Esophagus squamous epithelium (tissue), 5 donors: Measurements from ENCODE around the gene MMRN2. TPM values are rescaled to one million over a fixed set of nuclear protein-coding genes. Genes with fewer than 3 reads are reported as not detected.

Source experiments
- DNase-seq: peaks from one replicate; lab custom pipeline; 2025; lab: John Stamatoyannopoulos, UW
- H3K27ac ChIP-seq, 4 donors: fragments of 200-600 bp; sonication (generic); one replicate each; pipeline ENCODE4 v1.5.1; 2016 to 2019; ENCODE audit warnings: mild to moderate bottlenecking in 1 of 4
- H3K27me3 ChIP-seq, 4 donors: fragments of 200-600 bp; sonication (generic); 1 replicate in 3 of 4; 2 replicates in 1 of 4; pipeline versions ENCODE4 v1.5.1 to v1.6.0; 2017 to 2021; ENCODE audit warnings: antibody characterized with exemption in 1 of 4
- H3K36me3 ChIP-seq, 3 donors: fragments of 200-600 bp; sonication (generic); one replicate each; pipeline ENCODE4 v1.5.1; 2016 to 2019
- H3K4me1 ChIP-seq, 3 donors: fragments of 200-600 bp; sonication (generic); one replicate each; pipeline ENCODE4 v1.5.1; 2017 to 2019
- H3K4me3 ChIP-seq, 4 donors: fragments of 200-600 bp; sonication (generic); 1 replicate in 3 of 4; 2 replicates in 1 of 4; pipeline ENCODE4 v1.5.1; 2016 to 2019; ENCODE audit warnings: mild to moderate bottlenecking in 2 of 4, moderate library complexity in 1 of 4
- H3K9me3 ChIP-seq, 3 donors: fragments of 200-600 bp; sonication (generic); one replicate each; pipeline ENCODE4 v1.5.1; 2016 to 2019
- POLR2A ChIP-seq, 4 donors: fragments of 450-650 bp; IDR thresholded peaks; one replicate each; pipeline ENCODE4 v1.6.1; 2017; ENCODE audit warnings: antibody characterized with exemption in 4 of 4, mild to moderate bottlenecking in 4 of 4, moderate library complexity in 3 of 4
- WGBS, 2 donors: methylation state at CpG; one replicate each; pipeline ENCODE4 v1.1.5; 2018; 5-methylcytosine and 5-hydroxymethylcytosine counted together
- intact Hi-C: fragments of 100-400 bp; cut with DNase I; formaldehyde crosslinking; loops from one replicate; pipeline ENCODE4 v1.15.0; 2022
- total RNA-seq, 4 donors: library from RNA; depleted of rRNA; stranded (reverse); fragments of >200 nt; gene quantifications; one replicate each; pipeline ENCODE4 v1.1.0, GENCODE V29; 2016
- TF ChIP-seq, protein P1 (sequence below), 6 experiments: fragments of 450-650 bp in 4 of 6; fragments of 200-600 bp in 2 of 6; sonication (generic) in 2 of 6; IDR thresholded peaks; one replicate each; pipeline ENCODE4 v1.5.1; 2016 to 2019; ENCODE audit warnings: antibody characterized with exemption in 6 of 6, mild to moderate bottlenecking in 4 of 6, moderate library complexity in 4 of 6
- donor health status: DM: yes; HTN: yes; CAD: no.

Gene MMRN2
- total RNA-seq, 4 donors from 2014 or later = 3.4 to 18.1 (median 11.0) TPM

DNA sequence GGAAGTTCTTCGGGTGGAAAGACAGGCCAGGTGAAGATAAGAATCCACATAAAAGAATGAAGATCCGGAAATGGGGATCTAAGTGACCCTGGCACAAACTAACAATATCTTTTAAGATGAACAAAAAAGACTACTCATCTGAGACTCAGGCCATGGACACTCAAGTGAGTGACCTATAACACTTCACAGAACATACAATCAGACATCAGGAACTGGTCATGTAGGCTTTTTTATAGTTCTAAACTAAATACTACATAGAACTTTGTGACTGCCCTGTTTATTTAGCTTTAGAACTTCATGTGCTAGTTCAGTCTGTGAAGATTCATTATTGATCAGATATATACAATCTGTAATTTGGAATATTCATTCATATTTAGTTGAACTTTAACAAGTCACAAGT lies 52.8 kb downstream of the MMRN2 start:
- peaks cover 0 to 76% (median 4%) of the 10 kb centered on the region in 3 donors for H3K36me3 ChIP-seq
- H3K27ac ChIP-seq = no peak overlapping the region
- intact Hi-C loops = no loop called here
- H3K27me3 ChIP-seq = no peaks in the 10 kb centered on the region
- 83 to 88% methylated on average over 2 of the region's 2 CpGs for WGBS, 2 donors
- peaks cover 0 to 5% (median 0%) of the 10 kb centered on the region in 3 donors for H3K9me3 ChIP-seq
- H3K4me3 ChIP-seq = no peak overlapping the region
- peaks cover 0 to 12% (median 3%) of the 10 kb centered on the region in 3 donors for H3K4me1 ChIP-seq
- DNase-seq = no peak
- TF ChIP-seq POLR2A (IDR thresholded peaks at IDR 0.05) = no peak
- TF ChIP-seq, protein P1, sequence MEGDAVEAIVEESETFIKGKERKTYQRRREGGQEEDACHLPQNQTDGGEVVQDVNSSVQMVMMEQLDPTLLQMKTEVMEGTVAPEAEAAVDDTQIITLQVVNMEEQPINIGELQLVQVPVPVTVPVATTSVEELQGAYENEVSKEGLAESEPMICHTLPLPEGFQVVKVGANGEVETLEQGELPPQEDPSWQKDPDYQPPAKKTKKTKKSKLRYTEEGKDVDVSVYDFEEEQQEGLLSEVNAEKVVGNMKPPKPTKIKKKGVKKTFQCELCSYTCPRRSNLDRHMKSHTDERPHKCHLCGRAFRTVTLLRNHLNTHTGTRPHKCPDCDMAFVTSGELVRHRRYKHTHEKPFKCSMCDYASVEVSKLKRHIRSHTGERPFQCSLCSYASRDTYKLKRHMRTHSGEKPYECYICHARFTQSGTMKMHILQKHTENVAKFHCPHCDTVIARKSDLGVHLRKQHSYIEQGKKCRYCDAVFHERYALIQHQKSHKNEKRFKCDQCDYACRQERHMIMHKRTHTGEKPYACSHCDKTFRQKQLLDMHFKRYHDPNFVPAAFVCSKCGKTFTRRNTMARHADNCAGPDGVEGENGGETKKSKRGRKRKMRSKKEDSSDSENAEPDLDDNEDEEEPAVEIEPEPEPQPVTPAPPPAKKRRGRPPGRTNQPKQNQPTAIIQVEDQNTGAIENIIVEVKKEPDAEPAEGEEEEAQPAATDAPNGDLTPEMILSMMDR (IDR thresholded peaks at IDR 0.05) = no peak

DNA sequence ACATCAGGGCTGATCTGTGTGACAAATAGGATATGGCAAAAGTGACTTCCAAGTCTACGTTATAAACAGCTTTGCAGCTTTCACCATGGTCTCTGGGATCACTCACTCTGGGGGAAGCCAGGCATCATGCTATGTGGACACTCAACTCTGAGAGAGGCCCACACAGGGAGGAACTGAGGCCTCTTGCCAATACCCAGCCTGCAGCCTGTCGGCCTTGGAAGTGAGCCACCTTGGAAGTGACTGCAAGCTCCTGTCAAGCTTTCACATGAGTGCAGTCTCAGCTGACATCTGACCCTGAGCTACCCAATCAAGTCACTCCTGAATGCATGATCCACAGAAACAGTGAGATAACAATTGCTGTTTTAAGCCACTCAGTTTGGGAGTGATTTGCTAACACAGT lies 56.5 kb downstream of the MMRN2 start:
- TF ChIP-seq, protein P1 (IDR thresholded peaks at IDR 0.05) = no peak
- no peak for TF ChIP-seq POLR2A (IDR thresholded peaks at IDR 0.05)
- peaks cover 0 to 21% (median 3%) of the 10 kb centered on the region in 3 donors for H3K4me1 ChIP-seq
- intact Hi-C loops = no loop called here
- peaks cover 0 to 54% (median 3%) of the 10 kb centered on the region in 3 donors for H3K36me3 ChIP-seq
- no peaks in the 10 kb centered on the region for H3K27me3 ChIP-seq
- no peak for DNase-seq
- H3K4me3 ChIP-seq = no peak overlapping the region
- WGBS, 2 donors = 46% methylated on average over 2 of the region's 2 CpGs; no CpG with 5 or more reads in 1 of the 2 donors
- H3K9me3 ChIP-seq = peaks cover 0 to 2% (median 0%) of the 10 kb centered on the region in 3 donors
- H3K27ac ChIP-seq = peak overlapping the region in 2 of 4 donors; percentile 11 to 19

DNA sequence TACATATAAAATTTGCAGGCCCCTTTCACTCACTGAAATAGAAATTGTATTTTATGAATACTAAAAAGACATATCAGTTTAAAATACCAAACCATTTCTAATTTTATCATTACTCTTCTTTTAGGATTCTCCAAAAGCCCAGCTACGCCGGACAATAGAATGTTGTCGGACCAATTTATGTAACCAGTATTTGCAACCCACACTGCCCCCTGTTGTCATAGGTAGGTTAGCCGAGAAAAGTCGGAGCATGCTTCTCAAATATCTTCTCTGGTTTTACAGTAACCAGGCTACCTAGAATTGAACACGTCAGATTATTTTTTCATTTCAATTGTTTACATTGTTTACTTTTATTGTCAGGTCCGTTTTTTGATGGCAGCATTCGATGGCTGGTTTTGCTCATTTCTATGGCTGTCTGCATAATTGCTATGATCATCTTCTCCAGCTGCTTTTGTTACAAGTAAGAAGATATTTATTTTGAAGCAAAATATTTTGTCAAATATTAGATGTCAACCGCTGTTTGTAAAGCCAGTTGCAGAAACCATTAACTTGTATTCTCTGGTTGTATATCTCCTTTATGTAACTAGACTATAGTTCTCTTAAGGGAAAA lies 57.6 kb downstream of the MMRN2 start:
- no peak overlapping the region for H3K4me3 ChIP-seq
- H3K27ac ChIP-seq = peak overlapping the region in 1 of 4 donors; percentile 32
- no peak for DNase-seq
- WGBS, 2 donors = 9 to 11% methylated on average over 9 of the region's 9 CpGs
- peaks cover 0 to 42% (median 0%) of the 10 kb centered on the region in 3 donors for H3K36me3 ChIP-seq
- TF ChIP-seq, protein P1 (IDR thresholded peaks at IDR 0.05) = peak; percentile 52 to 78 (median 67)
- no peak for TF ChIP-seq POLR2A (IDR thresholded peaks at IDR 0.05)
- no peaks in the 10 kb centered on the region for H3K27me3 ChIP-seq
- peaks cover 0 to 21% (median 3%) of the 10 kb centered on the region in 3 donors for H3K4me1 ChIP-seq
- intact Hi-C loops = loop anchor here (5.0 kb wide), 1 partner anchor 207 kb away; no protein-coding TSS in a partner anchor
- H3K9me3 ChIP-seq = no peaks in the 10 kb centered on the region

DNA sequence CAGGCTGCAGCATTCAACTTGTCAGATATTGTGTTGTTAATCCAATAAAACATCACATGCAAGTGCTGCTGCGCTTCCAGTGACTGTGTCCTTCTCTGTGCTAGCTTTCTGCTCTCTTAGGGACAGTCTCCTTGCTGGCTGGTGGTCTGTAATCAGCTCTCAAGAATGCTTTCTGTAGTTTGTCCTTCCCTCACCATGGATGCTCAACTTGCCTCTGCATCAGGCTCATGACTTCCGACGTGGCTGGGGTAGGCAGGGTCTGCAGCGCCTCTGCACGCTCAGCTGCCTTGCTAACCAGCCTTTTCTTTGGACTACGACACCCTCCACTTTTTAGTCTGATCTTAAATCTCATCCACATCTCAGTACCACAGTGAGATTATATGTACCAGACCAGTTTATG lies 58.3 kb downstream of the MMRN2 start:
- peaks cover 0 to 21% (median 3%) of the 10 kb centered on the region in 3 donors for H3K4me1 ChIP-seq
- WGBS, 2 donors = 68% methylated on average over 6 of the region's 6 CpGs
- no peak overlapping the region for H3K4me3 ChIP-seq
- peak overlapping the region in 2 of 4 donors; percentile 10 to 32 for H3K27ac ChIP-seq
- no peaks in the 10 kb centered on the region for H3K9me3 ChIP-seq
- intact Hi-C loops = loop anchor here (5.0 kb wide), 1 partner anchor 207 kb away; no protein-coding TSS in a partner anchor
- no peaks in the 10 kb centered on the region for H3K27me3 ChIP-seq
- DNase-seq = no peak
- H3K36me3 ChIP-seq = peaks cover 0 to 36% (median 0%) of the 10 kb centered on the region in 3 donors
- TF ChIP-seq POLR2A (IDR thresholded peaks at IDR 0.05) = no peak
- TF ChIP-seq, protein P1 (IDR thresholded peaks at IDR 0.05) = no peak

DNA sequence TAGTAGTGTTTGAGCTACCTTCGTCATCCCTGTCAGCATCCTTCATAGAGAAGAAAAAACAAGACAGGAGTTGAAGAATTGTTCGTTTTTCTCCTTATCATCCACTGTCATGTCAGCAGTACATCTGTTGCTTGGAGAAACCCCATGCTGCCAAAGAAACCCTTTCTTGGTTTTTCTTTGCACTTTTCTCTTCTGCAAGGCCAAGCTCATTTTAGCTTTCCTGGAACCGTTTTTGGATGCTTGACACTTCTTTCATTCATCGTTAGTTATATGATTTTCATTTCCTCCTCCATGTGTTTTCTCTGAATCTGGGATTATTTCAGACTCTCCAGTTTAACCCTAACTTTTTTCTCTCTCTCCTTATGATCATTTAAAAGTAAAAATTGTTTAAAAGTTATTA lies 58.9 kb downstream of the MMRN2 start:
- H3K4me3 ChIP-seq = no peak overlapping the region
- peaks cover 0 to 21% (median 3%) of the 10 kb centered on the region in 3 donors for H3K4me1 ChIP-seq
- H3K27ac ChIP-seq = no peak overlapping the region
- H3K9me3 ChIP-seq = no peaks in the 10 kb centered on the region
- H3K36me3 ChIP-seq = peaks cover 0 to 35% (median 0%) of the 10 kb centered on the region in 3 donors
- WGBS, 2 donors = 56 to 72% methylated on average over 4 of the region's 4 CpGs
- no peak for DNase-seq
- intact Hi-C loops = loop anchor here (5.0 kb wide), 1 partner anchor 206 kb away; no protein-coding TSS in a partner anchor
- no peaks in the 10 kb centered on the region for H3K27me3 ChIP-seq
- no peak for TF ChIP-seq POLR2A (IDR thresholded peaks at IDR 0.05)
- TF ChIP-seq, protein P1 (IDR thresholded peaks at IDR 0.05) = no peak
